ENCODE data around the gene ENTPD7.
"Not testable (repeated sequence)": the region's sequence is repeated elsewhere in the genome, so short reads cannot be mapped to it uniquely, and the experiment has no call there.

Gene ENTPD7

GRCh38 chr10:99742701-99743100 is 83.4 kb downstream of the ENTPD7 start:
- Histone ChIP-seq H2AFZ (ENCODE audit: low read length, unreplicated experiment) (no peak overlapping the region), H3K27me3 (ENCODE audit: insufficient read depth, low read length) (no peaks in the 10 kb centered on the region), H3K36me3 (ENCODE audit: insufficient read depth, low read length) (peaks cover 48% of the 10 kb centered on the region), H3K4me3 (ENCODE audit: low read depth, low read length) (peak overlapping the region; percentile 43), H3K27ac (ENCODE audit: low read depth, low read length) (peak overlapping the region; percentile 60), H3K4me1 (ENCODE audit: control insufficient read depth, insufficient read depth, low read length, unreplicated experiment) (peaks cover 28% of the 10 kb centered on the region), H3K79me2 (ENCODE audit: control insufficient read depth, insufficient read depth, low read length, unreplicated experiment) (peaks cover 11% of the 10 kb centered on the region)

- Histone ChIP-seq H3K79me2 (ENCODE audit: control insufficient read depth, insufficient read depth, low read length, unreplicated experiment) (peaks cover 11% of the 10 kb centered on the region), H3K27ac (ENCODE audit: low read depth, low read length) (0 out of 2 replicates have a peak overlapping the region, but pooled peaks have one; percentile 19), H3K4me3 (ENCODE audit: low read depth, low read length) (no peak overlapping the region), H3K4me1 (ENCODE audit: control insufficient read depth, insufficient read depth, low read length, unreplicated experiment) (peaks cover 28% of the 10 kb centered on the region), H3K36me3 (ENCODE audit: insufficient read depth, low read length) (peaks cover 52% of the 10 kb centered on the region), H3K27me3 (ENCODE audit: insufficient read depth, low read length) (no peaks in the 10 kb centered on the region), H2AFZ (ENCODE audit: low read length, unreplicated experiment) (no peak overlapping the region)
These were observed 84.5 kb downstream of the ENTPD7 start for GRCh38 chr10:99743841-99744240.

GRCh38 chr10:99746166-99746565 is 86.9 kb downstream of the ENTPD7 start:
- H3K27me3 ChIP-seq (ENCODE audit: insufficient read depth, low read length); H3K27ac ChIP-seq (ENCODE audit: low read depth, low read length); H2AFZ ChIP-seq (ENCODE audit: low read length, unreplicated experiment); H3K79me2 ChIP-seq (ENCODE audit: control insufficient read depth, insufficient read depth, low read length, unreplicated experiment); H3K4me3 ChIP-seq (ENCODE audit: low read depth, low read length): not testable (repeated sequence)
- peaks cover 35% of the 10 kb centered on the region for H3K36me3 ChIP-seq (ENCODE audit: insufficient read depth, low read length)
- peaks cover 25% of the 10 kb centered on the region for H3K4me1 ChIP-seq (ENCODE audit: control insufficient read depth, insufficient read depth, low read length, unreplicated experiment)

GRCh38 chr10:99748823-99749451 is 89.6 kb downstream of the ENTPD7 start:
- H3K36me3 ChIP-seq (ENCODE audit: insufficient read depth, low read length): peaks cover 27% of the 10 kb centered on the region
- H3K4me1 ChIP-seq (ENCODE audit: control insufficient read depth, insufficient read depth, low read length, unreplicated experiment): no peaks in the 10 kb centered on the region
- no peaks in the 10 kb centered on the region for H3K27me3 ChIP-seq (ENCODE audit: insufficient read depth, low read length)
- H3K27ac ChIP-seq (ENCODE audit: low read depth, low read length): no peak overlapping the region
- H3K4me3 ChIP-seq (ENCODE audit: low read depth, low read length): no peak overlapping the region
- H3K79me2 ChIP-seq (ENCODE audit: control insufficient read depth, insufficient read depth, low read length, unreplicated experiment): peaks cover 3% of the 10 kb centered on the region
- H2AFZ ChIP-seq (ENCODE audit: low read length, unreplicated experiment): no peak overlapping the region

- Histone ChIP-seq H3K36me3 (ENCODE audit: insufficient read depth, low read length) (peaks cover 28% of the 10 kb centered on the region), H3K27ac (ENCODE audit: low read depth, low read length) (no peak overlapping the region), H3K27me3 (ENCODE audit: insufficient read depth, low read length) (no peaks in the 10 kb centered on the region), H3K79me2 (ENCODE audit: control insufficient read depth, insufficient read depth, low read length, unreplicated experiment) (peaks cover 3% of the 10 kb centered on the region), H3K4me3 (ENCODE audit: low read depth, low read length) (no peak overlapping the region), H3K4me1 (ENCODE audit: control insufficient read depth, insufficient read depth, low read length, unreplicated experiment) (no peaks in the 10 kb centered on the region), H2AFZ (ENCODE audit: low read length, unreplicated experiment) (no peak overlapping the region)
These were observed 91.3 kb downstream of the ENTPD7 start for GRCh38 chr10:99750641-99751040.

- peaks cover 32% of the 10 kb centered on the region for H3K36me3 ChIP-seq (ENCODE audit: insufficient read depth, low read length)
These were observed 95.4 kb downstream of the ENTPD7 start for GRCh38 chr10:99754670-99755069.

More at GRCh38 chr10:99754670-99755069, 95.4 kb downstream of the ENTPD7 start:
- no peak overlapping the region for H2AFZ ChIP-seq (ENCODE audit: low read length, unreplicated experiment)
- no peaks in the 10 kb centered on the region for H3K27me3 ChIP-seq (ENCODE audit: insufficient read depth, low read length)
- no peak overlapping the region for H3K27ac ChIP-seq (ENCODE audit: low read depth, low read length)
- H3K4me1 ChIP-seq (ENCODE audit: control insufficient read depth, insufficient read depth, low read length, unreplicated experiment): peaks cover 5% of the 10 kb centered on the region
- H3K4me3 ChIP-seq (ENCODE audit: low read depth, low read length): no peak overlapping the region
- H3K79me2 ChIP-seq (ENCODE audit: control insufficient read depth, insufficient read depth, low read length, unreplicated experiment): no peaks in the 10 kb centered on the region

Data from ACC112 (cell line).